ENCODE measurements around the gene PECR. TPM values are rescaled to one million over a fixed set of nuclear protein-coding genes. Genes with fewer than 3 reads are reported as not detected.

The PECR gene
- total and polyA plus RNA-seq, 2 of the 13 experiments (the other 11 are each of a cell fraction or from before 2014, with no cell fraction given): 151 to 153 TPM

DNA sequence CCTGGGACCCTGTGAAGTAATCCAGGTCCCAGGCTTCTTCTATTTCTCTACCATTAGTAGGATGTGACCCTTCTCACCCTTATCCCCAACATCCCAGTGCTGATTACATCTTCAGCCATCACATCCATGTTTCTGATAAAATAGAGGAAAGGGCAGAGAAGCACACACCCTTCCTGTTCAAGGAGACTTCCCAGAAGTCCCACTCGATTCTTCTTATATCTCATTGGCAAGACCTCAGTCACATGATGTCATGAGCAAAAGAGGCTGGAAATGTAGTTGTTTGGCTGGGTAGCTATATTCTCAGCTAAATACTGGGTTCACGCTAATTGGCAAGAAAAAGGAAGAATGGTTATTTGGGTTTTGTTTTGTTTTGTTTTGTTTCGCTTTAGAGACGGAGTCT, 19.5 kb upstream of the PECR start:
- intact Hi-C loops (cut with micrococcal nuclease; ENCODE audit: unreplicated experiment): no loop called here
- ATAC-seq: no peak
- peaks cover 0 to 4% of the 10 kb centered on the region in 2 experiments; a peak in 2 of 5 replicates for H3K36me3 ChIP-seq (replicated peaks in 1 of 2; ENCODE audit: control insufficient read depth in 1 of 2, insufficient read depth in 2 of 2, low read length in 2 of 2)
- ChIA-PET POLR2A (no interaction called here), CTCF (ENCODE audit: low intra/inter-chr PET ratio, low total read pairs) (no interaction called here)
- H3K79me2 ChIP-seq (ENCODE audit: insufficient read depth, low read length): no peaks in the 10 kb centered on the region
- no TSS peak for BruUV-seq (replicated peaks)
- H2AFZ ChIP-seq (ENCODE audit: low read length): no peak overlapping the region
- no peak overlapping the region for H3K4me2 ChIP-seq (ENCODE audit: low read depth, low read length)
- in situ Hi-C loops (cut with HindIII; ENCODE audit: extremely low pct_ligation_motif_present, low pct_unique_long_range_greater_than_20kb): no loop called here
- no peak overlapping the region for H3K27ac ChIP-seq (ENCODE audit: extremely low read length, insufficient read depth, low read length)
- H3K9ac ChIP-seq (ENCODE audit: insufficient read depth, low read depth, low read length): no peak overlapping the region
- no peaks in the 10 kb centered on the region for H3K9me3 ChIP-seq (ENCODE audit: low read length)
- no peak for FAIRE-seq
- H3K27me3 ChIP-seq (ENCODE audit: control insufficient read depth in 1 of 2, insufficient read depth in 2 of 2, low read length in 2 of 2): no peaks in the 10 kb centered on the region
- DNase-seq (ENCODE audit: low spot score): no peak
- TF ChIP-seq ZBTB44 (CRISPR knock-in tag; IDR thresholded peaks at IDR 0.05) (no peak), YEATS2 (CRISPR knock-in tag; IDR thresholded peaks at IDR 0.05; ENCODE audit: borderline replicate concordance) (no peak), PTBP1 (IDR thresholded peaks at IDR 0.05; ENCODE audit: low read depth, low read length, poor library complexity, severe bottlenecking) (no peak), ELF3 (CRISPR knock-in tag; IDR thresholded peaks at IDR 0.05) (no peak), REPIN1 (CRISPR knock-in tag; IDR thresholded peaks at IDR 0.05; ENCODE audit: borderline replicate concordance, low read depth) (no peak), NAIF1 (CRISPR knock-in tag; IDR thresholded peaks at IDR 0.05; ENCODE audit: borderline replicate concordance) (no peak)
- no peaks in the 10 kb centered on the region for H4K20me1 ChIP-seq (ENCODE audit: insufficient read depth, low read length)
- H3K4me3 ChIP-seq (replicated peaks in 1 of 3; ENCODE audit: insufficient read depth in 1 of 3, low read depth in 2 of 3, low read length in 3 of 3): no peak overlapping the region
- peaks cover 26% of the 10 kb centered on the region for H3K4me1 ChIP-seq (ENCODE audit: insufficient read depth, low read length)
- WGBS (ENCODE audit: low lambda C conversion rate): 99% methylated on average over 4 of the region's 4 CpGs
